ENCODE results near the gene ZNF281.

- TF ChIP-seq, protein P1, sequence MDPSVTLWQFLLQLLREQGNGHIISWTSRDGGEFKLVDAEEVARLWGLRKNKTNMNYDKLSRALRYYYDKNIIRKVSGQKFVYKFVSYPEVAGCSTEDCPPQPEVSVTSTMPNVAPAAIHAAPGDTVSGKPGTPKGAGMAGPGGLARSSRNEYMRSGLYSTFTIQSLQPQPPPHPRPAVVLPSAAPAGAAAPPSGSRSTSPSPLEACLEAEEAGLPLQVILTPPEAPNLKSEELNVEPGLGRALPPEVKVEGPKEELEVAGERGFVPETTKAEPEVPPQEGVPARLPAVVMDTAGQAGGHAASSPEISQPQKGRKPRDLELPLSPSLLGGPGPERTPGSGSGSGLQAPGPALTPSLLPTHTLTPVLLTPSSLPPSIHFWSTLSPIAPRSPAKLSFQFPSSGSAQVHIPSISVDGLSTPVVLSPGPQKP (IDR thresholded peaks at IDR 0.05; ENCODE audit: borderline replicate concordance, low read depth, low read length): no peak
- no peak for TF ChIP-seq CTCF (conservative IDR thresholded peaks at IDR 0.05; ENCODE audit: low read depth, low read length)
Observed at GRCh38 chr1:200452850-200453552, 43.2 kb upstream of the ZNF281 start.
